HepG2 (cell line): ENCODE results near the gene KCNMB2. TPM values are rescaled to one million over a fixed set of nuclear protein-coding genes. Genes with fewer than 3 reads are reported as not detected.
"Not testable (repeated sequence)": the region's sequence is repeated elsewhere in the genome, so short reads cannot be mapped to it uniquely, and the experiment has no call there.

Experiments used
- ATAC-seq: fragments of 200-7000 bp; cut with Tn5 transposase; 3 replicates; pipeline ENCODE4 v1.9.1; 2020; ENCODE audit warnings: mild to moderate bottlenecking, moderate library complexity
- BruUV-seq: library from RNA; stranded (reverse); fragments of 400-500 nt; replicated peaks from 2 replicates; lab custom pipeline; 2021; lab: Mats Ljungman, UMichigan
- CTCF ChIA-PET: fragments of 300-600 bp; formaldehyde crosslinking; extraction: SDS; loops from one replicate; lab custom pipeline; 2021; ENCODE audit warnings: low total read pairs, inconsistent platforms, low intra/inter-chr PET ratio; lab: Yijun Ruan, JAX
- POLR2A ChIA-PET: fragments of 350-600 bp; sonication (Branson Sonifier 250); formaldehyde crosslinking; loops from one replicate; lab custom pipeline; 2020; ENCODE audit warnings: antibody characterized with exemption, inconsistent platforms; lab: Yijun Ruan, JAX
- DNase-seq: peaks from one replicate; pipeline ENCODE4 v3.0.0-alpha.2; 2015; ENCODE audit warnings: low spot score
- FAIRE-seq: peaks from 3 replicates; lab custom pipeline; 2011; peaks lifted over from hg19 to GRCh38; lab: Jason Lieb, UNC
- H2AFZ ChIP-seq: one replicate; pipeline ENCODE4 v1.6.1; 2011; ENCODE audit warnings: low read length, inconsistent platforms
- H3K27ac ChIP-seq: fragments of 300-600 bp; 3 replicates; pipeline ENCODE4 v1.8.0; 2011; ENCODE audit warnings: mixed run types, mild to moderate bottlenecking, mixed read lengths, low read length, inconsistent platforms; ENCODE audit not compliant: insufficient read depth; ENCODE audit errors: extremely low read length
- H3K27me3 ChIP-seq, 2 experiments: fragments of 200-600 bp in 1 of 2; 2 replicates in 1 of 2; 3 replicates in 1 of 2; pipeline versions ENCODE4 v1.6.0 to v1.8.0; 2011; ENCODE audit warnings: low read length in 2 of 2, mild to moderate bottlenecking in 2 of 2, moderate library complexity in 2 of 2, inconsistent platforms in 1 of 2; ENCODE audit not compliant: insufficient read depth in 2 of 2, control insufficient read depth in 1 of 2
- H3K36me3 ChIP-seq, 2 experiments: fragments of 200-600 bp in 1 of 2; replicated peaks in 1 of 2; 2 replicates in 1 of 2; 3 replicates in 1 of 2; pipeline versions ENCODE4 v1.5.1 to v1.8.0; 2011; ENCODE audit warnings: low read length in 2 of 2, inconsistent platforms in 1 of 2; ENCODE audit not compliant: insufficient read depth in 2 of 2, control insufficient read depth in 1 of 2
- H3K4me1 ChIP-seq: 2 replicates; pipeline ENCODE4 v1.5.1; 2012; ENCODE audit warnings: low read length, inconsistent platforms; ENCODE audit not compliant: insufficient read depth
- H3K4me2 ChIP-seq: 2 replicates; pipeline ENCODE4 v1.6.0; 2011; ENCODE audit warnings: low read depth, low read length, inconsistent platforms
- H3K4me3 ChIP-seq, 3 experiments: fragments of 200-600 bp in 1 of 3; sonication (generic), shearing (Covaris generic) in 1 of 3; replicated peaks in 1 of 3; 2 replicates each; pipeline ENCODE4 v1.5.1; 2011 to 2016; ENCODE audit warnings: low read length in 3 of 3, inconsistent platforms in 2 of 3, low read depth in 2 of 3, mild to moderate bottlenecking in 2 of 3, control low read depth in 1 of 3, mixed read lengths in 1 of 3; ENCODE audit not compliant: insufficient read depth in 1 of 3
- H3K79me2 ChIP-seq: one replicate; pipeline ENCODE4 v1.6.1; 2011; ENCODE audit warnings: low read length, inconsistent platforms; ENCODE audit not compliant: insufficient read depth
- H3K9ac ChIP-seq: 2 replicates; pipeline ENCODE4 v1.6.0; 2011; ENCODE audit warnings: mild to moderate bottlenecking, low read depth, low read length, inconsistent platforms; ENCODE audit not compliant: insufficient read depth
- H3K9me3 ChIP-seq: 2 replicates; pipeline ENCODE4 v1.5.1; 2012; ENCODE audit warnings: mild to moderate bottlenecking, low read length
- H4K20me1 ChIP-seq: 2 replicates; pipeline ENCODE4 v1.6.0; 2011; ENCODE audit warnings: inconsistent platforms, mild to moderate bottlenecking, low read length, moderate library complexity; ENCODE audit not compliant: insufficient read depth
- ATF1 ChIP-seq: IDR thresholded peaks from 2 replicates; pipeline ENCODE4 v1.6.1; 2016; ENCODE audit warnings: mild to moderate bottlenecking, control low read depth
- DPF2 ChIP-seq: sonication (generic); formaldehyde crosslinking; IDR thresholded peaks from 2 replicates; pipeline ENCODE4 v1.4.0; 2020; ENCODE audit warnings: mild to moderate bottlenecking, low read depth, missing genetic modification reagents, borderline replicate concordance
- FOSL1 ChIP-seq: sonication (generic); formaldehyde crosslinking; IDR thresholded peaks from 2 replicates; pipeline ENCODE4 v1.9.0; 2021; ENCODE audit warnings: missing genetic modification reagents, borderline replicate concordance
- GTF2F1 ChIP-seq: fragments of 150-350 bp; IDR thresholded peaks from 2 replicates; pipeline ENCODE4 v1.6.1; 2014; ENCODE audit warnings: low read length
- KDM5B ChIP-seq: sonication (generic); formaldehyde crosslinking; IDR thresholded peaks from 2 replicates; pipeline ENCODE4 v1.4.0; 2020; ENCODE audit warnings: missing genetic modification reagents, mild to moderate bottlenecking, borderline replicate concordance
- ZNF275 ChIP-seq: sonication (generic); formaldehyde crosslinking; IDR thresholded peaks from 2 replicates; pipeline ENCODE4 v1.8.0; 2022; ENCODE audit warnings: missing genetic modification reagents, mild to moderate bottlenecking, inconsistent platforms, borderline replicate concordance
- ZNF589 ChIP-seq: sonication (generic); formaldehyde crosslinking; conservative IDR thresholded peaks from 2 replicates; pipeline ENCODE4 v1.8.0; 2022; ENCODE audit warnings: mild to moderate bottlenecking, moderate library complexity, missing genetic modification reagents
- ZNF614 ChIP-seq: IDR thresholded peaks from 2 replicates; pipeline ENCODE4 v1.6.1; 2018; ENCODE audit warnings: missing biosample characterization, missing genetic modification reagents, inconsistent platforms, borderline replicate concordance
- ZNF775 ChIP-seq: sonication (generic); formaldehyde crosslinking; IDR thresholded peaks from 2 replicates; pipeline ENCODE4 v1.4.0; 2020; ENCODE audit warnings: missing genetic modification reagents, mild to moderate bottlenecking, moderate library complexity, borderline replicate concordance
- ZNF891 ChIP-seq: sonication (generic); formaldehyde crosslinking; IDR thresholded peaks from 2 replicates; pipeline ENCODE4 v1.5.0; 2020; ENCODE audit warnings: mild to moderate bottlenecking, missing genetic modification reagents
- ZSCAN21 ChIP-seq: sonication (generic); formaldehyde crosslinking; IDR thresholded peaks from 2 replicates; pipeline ENCODE4 v1.8.0; 2022; ENCODE audit warnings: mild to moderate bottlenecking, missing genetic modification reagents, moderate library complexity, borderline replicate concordance
- WGBS: methylation state at CpG from one replicate; pipeline ENCODE4 v1.1.6; 2017; ENCODE audit warnings: low lambda C conversion rate; 5-methylcytosine and 5-hydroxymethylcytosine counted together
- in situ Hi-C: cut with HindIII; loops from 2 replicates; pipeline ENCODE4 v1.10.0; 2017; ENCODE audit warnings: low pct_unique_long_range_greater_than_20kb; ENCODE audit not compliant: extremely low pct_ligation_motif_present
- intact Hi-C: fragments of 100-400 bp; cut with micrococcal nuclease; formaldehyde crosslinking; loops from one replicate; pipeline ENCODE4 v1.10.0; 2022; ENCODE audit not compliant: unreplicated experiment
- polyA plus RNA-seq, 8 experiments: library from polyadenylated mRNA; depleted of rRNA in 3 of 8; stranded (reverse) in 7 of 8; unstranded in 1 of 8; fragments of >200 nt; fragmentation: Illumina TruSeq in 4 of 8; extraction: Trizol in 4 of 8; gene quantifications; 2 replicates each; pipeline versions ENCODE4 v1.2.1 to v1.2.3, GENCODE V29; 2011 to 2016; ENCODE audit warnings: low read depth in 4 of 8, missing spikeins in 1 of 8, mixed read lengths in 1 of 8; ENCODE audit not compliant: insufficient read depth in 1 of 8
- total RNA-seq, 5 experiments: library from RNA; depleted of rRNA; stranded (reverse); fragments of >200 nt; fragmentation: Illumina TruSeq; extraction: Trizol; gene quantifications; 2 replicates each; pipeline ENCODE4 v1.2.3, GENCODE V29; 2016; ENCODE audit warnings: low read depth in 1 of 5

The KCNMB2 gene
- total and polyA plus RNA-seq, 2 of the 13 experiments (the other 11 are each of a cell fraction or from before 2014, with no cell fraction given) = not detected

GRCh38 chr3:178545337-178545736, 9.1 kb downstream of the KCNMB2 start:
- in situ Hi-C loops (no loop called here), intact Hi-C loops (no loop called here)
- no peak overlapping the region for H3K4me2 ChIP-seq
- no peaks in the 10 kb centered on the region for H3K4me1 ChIP-seq
- H3K27ac ChIP-seq = no peak overlapping the region
- POLR2A ChIA-PET = no interaction called here
- DNase-seq (no peak), ATAC-seq (no peak), FAIRE-seq (no peak)
- no peaks in the 10 kb centered on the region for H3K27me3 ChIP-seq
- H4K20me1 ChIP-seq = no peaks in the 10 kb centered on the region
- H2AFZ ChIP-seq = no peak overlapping the region
- H3K79me2 ChIP-seq = no peaks in the 10 kb centered on the region
- BruUV-seq = no TSS peak
- H3K4me3 ChIP-seq = no peak overlapping the region
- WGBS = 0% methylated on average over 3 of the region's 3 CpGs
- no peaks in the 10 kb centered on the region for H3K36me3 ChIP-seq
- no peak overlapping the region for H3K9ac ChIP-seq
- TF ChIP-seq ZNF614 (CRISPR knock-in tag) (no peak), ZNF275 (CRISPR knock-in tag) (no peak)
- no peaks in the 10 kb centered on the region for H3K9me3 ChIP-seq
- CTCF ChIA-PET = no interaction called here

- ATAC-seq = no peak
- Histone ChIP-seq H3K27me3 (no peaks in the 10 kb centered on the region), H3K27ac (no peak overlapping the region), H3K36me3 (no peaks in the 10 kb centered on the region), H3K4me3 (no peak overlapping the region), H3K9me3 (no peaks in the 10 kb centered on the region), H3K79me2 (no peaks in the 10 kb centered on the region), H2AFZ (no peak overlapping the region), H3K9ac (no peak overlapping the region), H3K4me1 (no peaks in the 10 kb centered on the region), H3K4me2 (no peak overlapping the region), H4K20me1 (no peaks in the 10 kb centered on the region)
- no peak for TF ChIP-seq GTF2F1
- TF ChIP-seq DPF2 (CRISPR knock-in tag) = no peak
- TF ChIP-seq ZSCAN21 = no peak
- no peak for TF ChIP-seq ZNF589 (CRISPR knock-in tag)
- no peak for TF ChIP-seq ZNF891 (CRISPR knock-in tag)
- TF ChIP-seq KDM5B (CRISPR knock-in tag) = no peak
- TF ChIP-seq ATF1 (CRISPR knock-in tag) = no peak
- TF ChIP-seq ZNF775 (CRISPR knock-in tag) = no peak
- TF ChIP-seq FOSL1 (CRISPR knock-in tag) = no peak
- no TSS peak for BruUV-seq
- WGBS = 0% methylated on average over 1 of the region's 1 CpG
- no peak for DNase-seq
- POLR2A ChIA-PET = no interaction called here
- intact Hi-C loops (no loop called here), in situ Hi-C loops (no loop called here)
- FAIRE-seq = no peak
- CTCF ChIA-PET = no interaction called here
These were observed 9.8 kb downstream of the KCNMB2 start for GRCh38 chr3:178546079-178546478.

GRCh38 chr3:178549426-178549825, 13.2 kb downstream of the KCNMB2 start:
- H3K79me2 ChIP-seq, POLR2A ChIA-PET, H3K4me1 ChIP-seq, H3K9me3 ChIP-seq, H3K4me2 ChIP-seq, ATAC-seq, H3K36me3 ChIP-seq, H4K20me1 ChIP-seq, H3K9ac ChIP-seq, in situ Hi-C loops, intact Hi-C loops, H2AFZ ChIP-seq, BruUV-seq, H3K4me3 ChIP-seq, H3K27ac ChIP-seq, DNase-seq, H3K27me3 ChIP-seq, FAIRE-seq, CTCF ChIA-PET: not testable (repeated sequence)
- WGBS = 7% methylated on average over 3 of the region's 3 CpGs
